ENCODE results near the gene TKTL1.
A peak's percentile ranks its signal among the peaks of the same experiment; 100 is the strongest.

The TKTL1 gene

GRCh38 chrX:154358829-154359228 lies 63.2 kb downstream of the TKTL1 start:
- no peak for DNase-seq (ENCODE audit: low read depth in 2 of 3, low spot score in 1 of 3)

GRCh38 chrX:154359362-154360154 lies 64.0 kb downstream of the TKTL1 start:
- DNase-seq (ENCODE audit: low read depth in 2 of 3, low spot score in 1 of 3) = no peak

GRCh38 chrX:154360155-154360713 lies 64.6 kb downstream of the TKTL1 start:
- no peak for DNase-seq (ENCODE audit: low read depth in 2 of 3, low spot score in 1 of 3)

GRCh38 chrX:154362085-154362742 lies 66.6 kb downstream of the TKTL1 start:
- no peak for DNase-seq (ENCODE audit: low read depth in 2 of 3, low spot score in 1 of 3)

- no peak for DNase-seq (ENCODE audit: low read depth in 2 of 3, low spot score in 1 of 3)
Observed at GRCh38 chrX:154363706-154364439, 68.3 kb downstream of the TKTL1 start.

DNA sequence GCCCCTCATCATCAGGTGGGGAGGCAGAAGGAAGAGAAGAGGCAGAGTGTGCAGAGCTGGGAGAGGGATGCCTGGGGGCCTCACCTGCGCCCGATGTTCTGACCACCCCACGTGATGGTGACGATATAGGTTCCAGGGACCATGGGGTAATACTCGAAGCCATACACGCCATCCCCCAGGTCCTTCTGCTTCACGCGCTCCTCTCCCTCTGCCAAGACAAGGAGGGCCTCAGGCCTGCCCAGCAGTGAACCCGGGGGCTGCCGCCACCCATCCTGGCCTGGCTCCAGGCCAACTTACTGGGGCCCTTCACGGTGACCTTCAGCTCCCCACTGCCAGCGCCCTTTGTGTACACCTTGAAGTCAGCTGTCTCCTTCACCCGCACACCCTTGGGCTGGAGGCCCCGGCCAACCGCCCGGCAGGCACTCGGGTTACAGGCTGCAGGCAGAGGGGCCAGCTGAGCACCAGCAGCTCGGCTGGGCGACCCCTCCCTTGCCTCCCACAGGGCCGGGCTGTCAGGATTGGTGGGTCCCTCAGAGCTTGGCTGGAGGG lies 69.5 kb downstream of the TKTL1 start:
- no peak for DNase-seq (ENCODE audit: low read depth in 2 of 3, low spot score in 1 of 3)

GRCh38 chrX:154365997-154366665 lies 70.5 kb downstream of the TKTL1 start:
- DNase-seq (ENCODE audit: low read depth in 2 of 3, low spot score in 1 of 3) = no peak

GRCh38 chrX:154366666-154367055 lies 71.1 kb downstream of the TKTL1 start:
- no peak for DNase-seq (ENCODE audit: low read depth in 2 of 3, low spot score in 1 of 3)

DNA sequence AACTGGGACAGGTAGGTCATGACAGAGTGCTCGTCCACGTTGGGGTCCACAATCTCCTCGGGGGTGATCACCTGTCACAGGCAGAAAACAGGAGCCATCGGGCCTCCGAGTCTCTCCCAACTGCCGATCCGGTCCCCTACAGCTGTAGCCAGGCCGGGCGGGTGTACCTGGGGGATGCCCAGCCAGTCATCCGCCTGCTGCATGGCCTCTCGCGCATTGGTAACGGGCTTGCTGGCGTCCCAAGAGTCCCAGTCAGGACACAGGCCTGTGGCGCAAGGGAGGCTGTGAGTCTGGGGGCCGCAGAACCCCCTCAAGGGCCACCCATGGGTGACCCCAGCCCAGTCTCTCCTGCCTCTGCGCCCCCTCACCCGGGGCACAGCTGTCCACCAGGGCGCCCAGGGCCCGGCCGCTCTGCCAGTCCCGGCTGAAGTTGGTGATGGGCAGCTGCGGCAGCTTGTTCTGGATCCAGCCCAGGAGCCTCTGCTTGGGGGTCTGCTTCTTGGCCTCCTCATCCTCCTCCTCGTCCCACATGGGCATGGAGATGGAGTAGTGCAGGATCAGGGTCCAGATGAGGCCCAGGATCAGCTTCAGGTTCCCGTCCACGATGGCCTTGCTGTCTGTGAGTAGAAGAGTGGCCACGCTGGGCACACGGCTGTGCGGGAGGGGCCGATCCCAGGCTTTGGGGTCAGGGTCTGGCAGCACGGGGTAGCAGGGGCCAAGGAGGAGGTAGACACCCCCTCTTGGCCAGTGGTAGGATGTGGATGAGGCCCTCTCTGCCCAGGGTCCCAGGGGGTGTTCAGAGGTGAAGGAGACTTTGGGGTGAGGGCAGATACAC lies 72.1 kb downstream of the TKTL1 start:
- no peak for DNase-seq (ENCODE audit: low read depth in 2 of 3, low spot score in 1 of 3)

GRCh38 chrX:154368630-154369448 lies 73.2 kb downstream of the TKTL1 start:
- peak; percentile 86 to 89 (median 88) for DNase-seq (ENCODE audit: low read depth in 2 of 3, low spot score in 1 of 3)

- peak; percentile 39 to 59 (median 46) for DNase-seq (ENCODE audit: low read depth in 2 of 3, low spot score in 1 of 3)
Observed at GRCh38 chrX:154369449-154370299, 74.1 kb downstream of the TKTL1 start.

DNA sequence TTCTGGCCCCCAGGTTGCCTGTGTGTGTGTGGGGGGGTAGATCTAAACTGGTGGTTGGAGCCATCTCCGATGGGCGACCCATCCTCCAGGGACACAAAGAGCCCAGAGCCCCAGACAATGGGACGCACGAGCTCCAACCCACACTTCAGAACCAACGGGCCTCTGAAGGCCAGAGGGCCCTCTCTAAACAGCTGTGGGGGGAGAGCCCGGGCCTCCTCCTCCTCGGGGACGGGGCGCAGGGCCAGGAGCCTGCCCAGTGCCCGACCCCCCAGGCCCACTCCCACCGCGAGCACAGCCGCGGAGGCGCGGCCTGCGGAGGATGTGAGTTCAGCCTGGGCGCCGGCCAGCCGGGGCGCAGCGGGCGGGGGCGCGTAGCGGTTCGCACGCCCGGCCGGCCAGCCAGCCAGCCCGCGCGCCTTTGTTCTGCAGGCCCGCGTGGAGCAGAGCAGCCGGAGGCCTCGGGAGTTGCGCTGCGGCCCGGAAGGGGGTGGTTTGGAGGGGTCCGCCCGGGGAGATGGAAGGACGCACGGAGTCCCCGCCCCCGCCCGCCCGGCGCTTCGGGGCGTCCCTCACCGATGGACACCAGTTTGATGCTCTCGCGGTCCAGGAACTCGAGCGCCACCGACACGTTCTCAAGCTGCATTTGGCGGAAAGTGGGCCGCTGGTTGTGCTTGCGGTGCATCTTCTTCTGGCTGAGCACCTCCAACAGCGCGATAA lies 74.9 kb downstream of the TKTL1 start:
- no peak for DNase-seq (ENCODE audit: low read depth in 2 of 3, low spot score in 1 of 3)

- DNase-seq (ENCODE audit: low read depth in 2 of 3, low spot score in 1 of 3) = peak; percentile 77 to 89 (median 86)
Observed at GRCh38 chrX:154371017-154371788, 75.6 kb downstream of the TKTL1 start.

DNA sequence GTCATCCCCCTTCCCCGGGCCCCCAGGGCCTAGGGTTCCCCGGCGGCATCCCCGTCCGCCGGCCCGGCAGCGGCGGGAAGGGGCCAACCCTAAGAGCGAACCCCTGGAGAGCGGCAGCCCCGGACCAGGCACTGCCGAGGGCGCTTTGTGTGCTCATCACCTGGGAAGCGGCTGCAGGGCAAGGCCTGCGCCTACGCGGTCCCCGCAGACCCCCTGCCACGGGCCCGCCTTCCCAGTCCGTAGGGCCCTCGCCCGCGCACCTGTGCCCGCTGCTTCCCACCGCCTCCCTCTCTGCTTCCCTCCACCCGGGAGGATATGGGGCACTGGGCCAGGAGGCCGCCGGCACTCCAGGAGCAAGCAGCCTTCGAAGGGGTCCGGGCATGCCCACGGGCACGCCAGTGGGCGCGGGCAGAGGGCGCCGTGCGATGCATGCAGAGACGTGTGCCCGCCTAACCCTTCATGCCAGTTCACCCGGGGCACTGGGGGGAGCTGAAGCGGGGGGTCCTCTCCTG lies 76.2 kb downstream of the TKTL1 start:
- DNase-seq (ENCODE audit: low read depth in 2 of 3, low spot score in 1 of 3) = no peak

GRCh38 chrX:154372612-154373022 lies 77.0 kb downstream of the TKTL1 start:
- DNase-seq (ENCODE audit: low read depth in 2 of 3, low spot score in 1 of 3) = no peak
